ENCODE results near the gene TRPM2. TPM values are rescaled to one million over a fixed set of nuclear protein-coding genes. Genes with fewer than 3 reads are reported as not detected.

Gene TRPM2
- total RNA-seq, 1 experiment from 2014 or later, result not detected

GRCh38 chr21:44425307-44425894 is 72.0 kb downstream of the TRPM2 start:
- H4K20me1 ChIP-seq (ENCODE audit: insufficient read depth), result no peaks in the 10 kb centered on the region
- no peaks in the 10 kb centered on the region for H3F3A ChIP-seq (ENCODE audit: insufficient read depth, low read depth)
- no peak for TF ChIP-seq EZH2 (IDR thresholded peaks at IDR 0.05; ENCODE audit: low read depth)
- no peak for TF ChIP-seq CTCF (conservative IDR thresholded peaks at IDR 0.05)
- no peak overlapping the region for H2AFZ ChIP-seq
- no peak overlapping the region for H3K27ac ChIP-seq
- no peaks in the 10 kb centered on the region for H3K4me1 ChIP-seq (replicated peaks; ENCODE audit: insufficient read depth)
- H3K79me2 ChIP-seq (ENCODE audit: low read depth), result no peaks in the 10 kb centered on the region
- DNase-seq, result no peak
- CTCF ChIA-PET, result no interaction called here
- no peaks in the 10 kb centered on the region for H3K9me3 ChIP-seq (ENCODE audit: insufficient read depth, low read depth)
- H3K36me3 ChIP-seq (ENCODE audit: low read depth), result no peaks in the 10 kb centered on the region
- no peak overlapping the region for H3K4me2 ChIP-seq
- no peaks in the 10 kb centered on the region for H3K9me2 ChIP-seq (ENCODE audit: insufficient read depth)
- POLR2A ChIA-PET (ENCODE audit: unreplicated experiment), result no interaction called here
- H3K27me3 ChIP-seq (ENCODE audit: insufficient read depth, low read depth), result peaks cover 25% of the 10 kb centered on the region
- no TSS peak for BruUV-seq (replicated peaks)
- intact Hi-C loops (cut with micrococcal nuclease; ENCODE audit: unreplicated experiment), result no loop called here
- H3K4me3 ChIP-seq, result no peak overlapping the region

DNA sequence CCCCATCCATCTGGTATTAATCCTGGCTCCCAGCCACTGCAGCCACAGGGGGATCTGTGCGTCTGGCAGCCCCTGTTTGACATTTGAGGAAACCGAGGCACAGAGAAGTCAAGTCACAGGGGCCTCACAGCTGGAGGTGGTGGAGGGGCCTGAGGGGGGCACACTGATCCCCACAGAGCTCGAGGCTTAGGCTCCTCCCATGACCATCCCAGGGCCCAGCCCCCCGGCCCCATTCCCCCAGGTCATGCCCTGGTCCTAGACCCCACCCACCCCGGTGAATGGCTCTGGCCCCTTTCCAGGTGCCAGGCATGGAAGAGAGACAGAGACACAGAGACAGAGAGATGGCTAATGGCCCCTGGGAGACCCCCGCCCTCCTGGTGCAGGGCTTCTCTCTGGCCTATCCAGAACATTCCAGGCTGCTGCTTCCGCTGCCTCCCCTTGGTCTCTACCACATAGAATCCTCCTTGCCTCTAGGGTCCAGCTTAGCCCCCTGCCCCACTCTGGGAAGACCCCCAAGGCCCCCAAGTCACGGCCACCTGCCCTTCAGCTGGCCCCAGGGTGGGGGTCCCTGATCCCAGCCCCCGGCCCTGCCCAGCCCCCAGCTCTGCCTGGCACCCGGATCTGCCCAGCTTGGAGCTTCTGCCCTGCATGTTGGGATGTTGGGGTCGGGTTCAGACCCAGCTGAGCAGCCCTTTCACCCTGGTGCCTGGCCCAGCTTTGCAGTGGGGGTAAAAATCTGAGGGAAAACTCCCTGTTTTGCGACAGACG is 72.7 kb downstream of the TRPM2 start:
- H3K36me3 ChIP-seq (ENCODE audit: low read depth), result no peaks in the 10 kb centered on the region
- CTCF ChIA-PET, result no interaction called here
- H3K9me2 ChIP-seq (ENCODE audit: insufficient read depth), result no peaks in the 10 kb centered on the region
- DNase-seq, result no peak
- no peak overlapping the region for H2AFZ ChIP-seq
- no peaks in the 10 kb centered on the region for H3K4me1 ChIP-seq (replicated peaks; ENCODE audit: insufficient read depth)
- no peaks in the 10 kb centered on the region for H4K20me1 ChIP-seq (ENCODE audit: insufficient read depth)
- no peaks in the 10 kb centered on the region for H3F3A ChIP-seq (ENCODE audit: insufficient read depth, low read depth)
- intact Hi-C loops (cut with micrococcal nuclease; ENCODE audit: unreplicated experiment), result no loop called here
- H3K27me3 ChIP-seq (ENCODE audit: insufficient read depth, low read depth), result peaks cover 25% of the 10 kb centered on the region
- POLR2A ChIA-PET (ENCODE audit: unreplicated experiment), result no interaction called here
- no peak overlapping the region for H3K4me3 ChIP-seq
- H3K9me3 ChIP-seq (ENCODE audit: insufficient read depth, low read depth), result no peaks in the 10 kb centered on the region
- H3K79me2 ChIP-seq (ENCODE audit: low read depth), result no peaks in the 10 kb centered on the region
- H3K27ac ChIP-seq, result no peak overlapping the region
- no peak overlapping the region for H3K4me2 ChIP-seq
- TF ChIP-seq CTCF (conservative IDR thresholded peaks at IDR 0.05) (no peak), EZH2 (IDR thresholded peaks at IDR 0.05; ENCODE audit: low read depth) (no peak)
- BruUV-seq (replicated peaks), result no TSS peak

DNA sequence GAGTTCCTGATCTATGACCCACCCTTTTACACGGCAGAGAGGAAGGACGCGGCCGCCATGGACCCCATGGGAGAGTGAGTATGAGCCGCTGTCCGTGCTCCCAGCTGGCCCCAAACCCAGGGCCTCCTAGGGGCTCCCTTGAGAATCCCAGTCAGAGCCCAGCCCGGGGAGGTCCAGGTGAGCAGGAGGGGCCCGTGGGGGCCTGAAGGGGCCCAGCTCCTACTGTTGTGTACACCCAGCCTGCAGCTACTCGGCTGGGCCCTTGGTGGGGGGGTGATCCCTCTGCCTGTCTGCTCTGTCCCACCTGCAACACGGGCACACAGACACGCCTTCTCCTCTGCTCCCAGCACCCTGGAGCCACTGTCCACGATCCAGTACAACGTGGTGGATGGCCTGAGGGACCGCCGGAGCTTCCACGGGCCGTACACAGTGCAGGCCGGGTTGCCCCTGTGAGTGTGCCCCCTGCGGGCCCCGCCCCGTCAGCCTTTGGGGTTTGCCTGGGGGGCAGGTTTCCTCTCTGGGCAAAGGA is 73.3 kb downstream of the TRPM2 start:
- TF ChIP-seq CTCF (conservative IDR thresholded peaks at IDR 0.05) (no peak), EZH2 (IDR thresholded peaks at IDR 0.05; ENCODE audit: low read depth) (no peak)
- DNase-seq, result no peak
- intact Hi-C loops (cut with micrococcal nuclease; ENCODE audit: unreplicated experiment), result no loop called here
- Histone ChIP-seq H3F3A (ENCODE audit: insufficient read depth, low read depth) (no peaks in the 10 kb centered on the region), H3K27me3 (ENCODE audit: insufficient read depth, low read depth) (peaks cover 25% of the 10 kb centered on the region), H3K36me3 (ENCODE audit: low read depth) (no peaks in the 10 kb centered on the region), H4K20me1 (ENCODE audit: insufficient read depth) (no peaks in the 10 kb centered on the region), H3K9me2 (ENCODE audit: insufficient read depth) (no peaks in the 10 kb centered on the region), H3K79me2 (ENCODE audit: low read depth) (no peaks in the 10 kb centered on the region), H3K27ac (no peak overlapping the region), H3K4me1 (replicated peaks; ENCODE audit: insufficient read depth) (no peaks in the 10 kb centered on the region), H3K4me2 (no peak overlapping the region), H3K9me3 (ENCODE audit: insufficient read depth, low read depth) (no peaks in the 10 kb centered on the region), H3K4me3 (no peak overlapping the region), H2AFZ (no peak overlapping the region)
- no TSS peak for BruUV-seq (replicated peaks)
- ChIA-PET CTCF (no interaction called here), POLR2A (ENCODE audit: unreplicated experiment) (no interaction called here)
